Neural progenitor cell (in vitro differentiated cells): Measurements from ENCODE around the gene TEAD1.

ENCODE experiments used
- EZH2 ChIP-seq: fragments of 200-600 bp; sonication (generic); IDR thresholded peaks from 2 replicates; pipeline ENCODE4 v1.6.1; 2017; ENCODE audit warnings: antibody characterized with exemption, mild to moderate bottlenecking, moderate library complexity
- EZH2phosphoT487 ChIP-seq: fragments of 200-600 bp; sonication (generic); IDR thresholded peaks from 2 replicates; pipeline ENCODE4 v1.6.1; 2017; ENCODE audit warnings: antibody characterized with exemption
- TF ChIP-seq, protein P1 (sequence below): fragments of 200-600 bp; sonication (generic); IDR thresholded peaks from 2 replicates; pipeline ENCODE4 v1.5.1; 2017; ENCODE audit warnings: antibody characterized with exemption, mild to moderate bottlenecking

DNA sequence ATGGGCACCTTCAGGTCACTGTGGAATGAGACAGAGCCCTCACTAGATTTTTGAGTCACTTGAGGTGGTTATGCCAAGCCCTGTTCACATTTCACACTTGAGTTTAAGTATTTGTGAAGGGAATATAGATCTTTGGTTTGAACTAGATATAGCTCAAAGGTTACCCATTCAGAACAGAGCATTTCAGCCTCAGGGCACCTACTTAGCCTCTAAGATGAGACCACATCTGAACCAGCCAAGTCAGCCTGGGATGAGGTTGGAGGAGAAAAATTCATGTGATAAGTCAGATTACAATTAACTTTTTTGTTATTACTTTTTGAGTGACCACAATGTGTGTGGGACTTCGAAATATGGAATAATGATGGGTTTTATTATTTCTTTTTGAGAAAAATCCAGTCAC is 127.8 kb downstream of the TEAD1 start:
- TF ChIP-seq, protein P1, sequence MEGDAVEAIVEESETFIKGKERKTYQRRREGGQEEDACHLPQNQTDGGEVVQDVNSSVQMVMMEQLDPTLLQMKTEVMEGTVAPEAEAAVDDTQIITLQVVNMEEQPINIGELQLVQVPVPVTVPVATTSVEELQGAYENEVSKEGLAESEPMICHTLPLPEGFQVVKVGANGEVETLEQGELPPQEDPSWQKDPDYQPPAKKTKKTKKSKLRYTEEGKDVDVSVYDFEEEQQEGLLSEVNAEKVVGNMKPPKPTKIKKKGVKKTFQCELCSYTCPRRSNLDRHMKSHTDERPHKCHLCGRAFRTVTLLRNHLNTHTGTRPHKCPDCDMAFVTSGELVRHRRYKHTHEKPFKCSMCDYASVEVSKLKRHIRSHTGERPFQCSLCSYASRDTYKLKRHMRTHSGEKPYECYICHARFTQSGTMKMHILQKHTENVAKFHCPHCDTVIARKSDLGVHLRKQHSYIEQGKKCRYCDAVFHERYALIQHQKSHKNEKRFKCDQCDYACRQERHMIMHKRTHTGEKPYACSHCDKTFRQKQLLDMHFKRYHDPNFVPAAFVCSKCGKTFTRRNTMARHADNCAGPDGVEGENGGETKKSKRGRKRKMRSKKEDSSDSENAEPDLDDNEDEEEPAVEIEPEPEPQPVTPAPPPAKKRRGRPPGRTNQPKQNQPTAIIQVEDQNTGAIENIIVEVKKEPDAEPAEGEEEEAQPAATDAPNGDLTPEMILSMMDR, result no peak
- no peak for TF ChIP-seq EZH2phosphoT487
- TF ChIP-seq EZH2, result no peak
